C4-2B (cell line): ENCODE measurements around the gene ARHGEF18.
A peak's percentile ranks its signal among the peaks of the same experiment; 100 is the strongest.

Experiments used
- H3K27ac ChIP-seq: fragments of 450-650 bp; 2 replicates; pipeline ENCODE4 v1.5.1; 2017
- CTCF ChIP-seq: fragments of 450-650 bp; conservative IDR thresholded peaks from 2 replicates; pipeline ENCODE4 v1.5.1; 2017; ENCODE audit warnings: mild to moderate bottlenecking
- ZFX ChIP-seq: fragments of 450-650 bp; IDR thresholded peaks from 2 replicates; pipeline ENCODE4 v1.6.1; 2017

Gene ARHGEF18

DNA sequence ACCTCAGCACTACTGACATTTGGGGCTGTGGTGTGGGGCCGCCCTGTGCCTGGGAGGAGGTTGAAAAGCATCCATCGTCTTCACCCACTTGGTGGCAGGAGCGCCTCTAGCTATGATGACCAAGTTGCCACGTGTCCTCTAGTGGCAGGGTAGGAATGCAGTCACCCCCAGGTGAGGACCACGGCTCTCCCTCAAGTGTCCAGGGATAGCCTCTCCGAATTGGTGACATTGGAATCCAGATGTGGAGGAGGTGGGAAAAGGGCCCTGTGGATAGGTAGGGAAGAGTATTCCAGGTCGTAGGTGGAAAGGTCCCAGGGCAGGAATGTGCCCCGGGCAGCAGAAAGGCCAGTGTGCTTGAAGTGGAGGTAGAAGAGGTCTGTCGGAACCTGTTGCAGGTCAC lies 37.6 kb downstream of the ARHGEF18 start:
- TF ChIP-seq ZFX = no peak
- TF ChIP-seq CTCF = no peak
- H3K27ac ChIP-seq = no peak overlapping the region

GRCh38 chr19:7386769-7387168 lies 38.0 kb downstream of the ARHGEF18 start:
- no peak overlapping the region for H3K27ac ChIP-seq
- TF ChIP-seq CTCF = no peak
- TF ChIP-seq ZFX = no peak

DNA sequence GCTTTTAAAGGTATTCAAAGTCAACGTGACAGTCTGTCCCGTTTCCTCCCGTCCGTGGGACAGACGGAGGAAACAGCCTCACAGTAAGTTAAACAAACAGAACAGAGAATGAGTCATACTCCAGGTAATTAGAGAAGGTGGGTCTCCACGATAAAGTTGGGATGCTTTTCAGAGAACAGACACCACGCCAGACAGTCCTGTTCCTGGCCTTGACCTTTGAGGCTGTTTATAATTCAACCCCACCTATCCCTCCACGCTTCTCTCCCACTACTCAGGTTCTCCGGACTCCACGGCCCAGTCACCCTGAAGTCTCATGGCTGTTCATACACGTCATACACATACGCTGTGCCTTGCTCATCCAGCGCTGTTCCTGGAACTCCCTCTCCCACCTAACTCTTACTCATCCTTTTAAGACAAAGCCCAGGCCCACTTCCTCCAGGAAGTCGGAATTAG lies 42.5 kb downstream of the ARHGEF18 start:
- no peak for TF ChIP-seq ZFX
- no peak for TF ChIP-seq CTCF
- H3K27ac ChIP-seq = peak overlapping the region; percentile 14; the same call in 1 of the 2 replicates

GRCh38 chr19:7393459-7393858 lies 44.7 kb downstream of the ARHGEF18 start:
- TF ChIP-seq CTCF (no peak), ZFX (no peak)
- no peak overlapping the region for H3K27ac ChIP-seq

DNA sequence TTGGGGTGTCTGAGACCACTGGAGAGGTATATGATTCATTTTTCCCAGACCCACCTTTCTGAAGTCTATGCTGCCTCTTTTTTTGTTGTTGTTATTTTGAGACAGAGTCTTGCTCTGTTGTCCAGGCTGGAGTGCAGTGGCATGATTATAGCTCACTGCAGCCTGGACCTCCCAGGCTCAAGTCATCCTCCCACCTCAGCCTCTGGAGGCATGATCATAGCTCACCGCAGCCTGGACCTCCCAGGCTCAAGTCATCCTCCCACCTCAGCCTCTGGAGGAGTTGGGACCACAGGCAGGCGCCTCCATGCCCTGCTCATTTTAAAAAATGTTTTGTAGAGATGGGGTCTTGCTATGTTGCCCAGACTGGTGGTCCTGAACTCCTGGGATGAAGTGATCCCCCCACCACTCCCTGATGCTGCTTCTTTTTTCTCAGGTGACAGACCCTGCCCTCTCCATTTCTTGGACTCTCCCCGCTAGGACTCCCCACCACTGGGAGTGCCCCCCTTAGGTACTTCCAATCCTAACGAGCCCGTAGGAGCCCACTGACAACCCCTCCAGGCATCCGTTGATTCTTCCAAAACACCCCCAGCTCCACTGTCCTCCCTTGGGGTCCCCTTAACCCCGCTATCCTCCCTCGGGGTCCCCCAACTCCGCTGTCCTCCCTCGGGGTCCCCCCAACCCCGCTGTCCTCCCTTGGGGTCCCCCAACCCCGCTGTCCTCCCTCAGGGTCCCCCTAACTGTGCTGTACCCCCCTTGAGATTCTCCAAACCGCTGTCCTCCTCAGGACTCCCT lies 45.4 kb downstream of the ARHGEF18 start:
- peak overlapping the region; percentile 82 for H3K27ac ChIP-seq
- TF ChIP-seq CTCF = no peak

DNA sequence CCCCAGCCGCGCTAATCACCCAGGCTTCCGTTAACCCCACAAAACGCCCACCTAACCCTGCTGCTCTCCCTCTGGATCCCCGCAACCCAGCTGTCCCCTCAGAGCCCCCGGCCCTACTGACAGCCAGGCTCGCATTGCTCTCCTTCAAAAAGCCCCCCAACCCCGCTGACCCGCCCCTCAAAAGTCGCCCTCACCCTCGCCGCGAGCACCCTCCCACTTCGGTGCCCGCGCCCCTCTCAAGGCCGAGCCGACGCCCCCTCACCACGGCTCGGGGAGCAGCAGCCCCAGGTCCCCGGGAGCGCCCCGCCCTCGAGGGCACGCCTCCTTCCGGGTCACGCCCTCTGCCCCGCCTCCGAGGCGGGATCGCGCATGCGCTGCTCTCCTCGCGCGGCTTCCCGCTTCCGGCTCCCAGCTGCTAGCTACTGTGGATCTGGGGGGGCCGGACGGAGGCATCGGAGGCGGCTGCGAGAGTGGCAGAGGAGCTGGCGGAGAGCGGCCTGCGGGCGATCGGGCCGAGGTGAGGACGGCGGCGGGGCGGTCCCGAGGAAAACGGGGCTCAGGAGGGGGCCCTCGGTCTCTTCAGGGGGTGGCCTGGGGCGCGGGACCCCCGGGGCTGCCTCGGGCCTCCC lies 46.1 kb downstream of the ARHGEF18 start:
- peak overlapping the region; percentile 82 for H3K27ac ChIP-seq
- TF ChIP-seq ZFX = no peak
- no peak for TF ChIP-seq CTCF

DNA sequence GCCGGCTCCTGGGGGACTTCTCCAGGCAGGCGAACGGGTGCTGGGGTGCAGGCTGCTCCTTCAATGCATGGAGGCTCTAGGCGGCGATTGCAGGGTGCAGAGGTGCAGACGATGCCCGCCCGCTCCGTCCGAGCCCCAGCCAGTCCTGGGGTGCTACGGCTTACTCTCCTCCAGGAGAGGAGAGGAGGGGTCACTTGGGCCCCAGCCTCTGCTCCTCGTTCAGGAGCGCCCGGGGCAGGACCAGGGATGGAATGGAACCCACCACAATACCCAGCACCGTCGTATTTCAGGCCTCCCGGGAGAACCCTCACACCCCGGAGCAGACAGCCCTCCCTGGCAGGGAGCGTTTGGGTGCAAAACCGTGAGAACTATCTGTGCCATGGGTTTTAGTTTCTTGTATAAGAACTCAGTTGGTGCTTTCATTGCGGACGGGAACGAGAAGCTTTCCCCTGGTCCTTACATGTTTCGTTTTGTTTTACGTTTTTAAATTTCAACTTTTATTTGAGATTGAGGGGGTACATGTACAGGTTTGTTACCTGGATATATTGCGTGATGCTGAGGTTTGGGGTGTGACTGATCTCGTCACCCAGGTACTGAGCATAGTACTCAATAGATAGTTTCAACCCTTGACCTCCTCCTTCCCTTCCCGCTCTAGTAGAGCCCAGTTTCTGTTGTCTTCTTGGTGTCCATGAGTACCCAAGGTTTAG lies 46.8 kb downstream of the ARHGEF18 start:
- H3K27ac ChIP-seq = peak overlapping the region; percentile 82
- TF ChIP-seq ZFX (no peak), CTCF (no peak)
